Effector memory CD8-positive, alpha-beta T cell (primary cell): Measurements from ENCODE around the gene NDUFAB1.
"Not testable (repeated sequence)": the region's sequence is repeated elsewhere in the genome, so short reads cannot be mapped to it uniquely, and the experiment has no call there.

ENCODE experiments used
- ATAC-seq: fragments of 150-1000 bp; cut with Tn5 transposase; replicated peaks from 2 replicates; pipeline ENCODE4 v1.10.0; 2021; ENCODE audit warnings: mild to moderate bottlenecking, moderate library complexity
- DNase-seq, 3 experiments: peaks; one replicate each; pipeline ENCODE4 v3.0.0; 2021
- H3K27ac Mint-ChIP-seq, 2 donors: one replicate each; pipeline ENCODE4 v1.8.0; 2022; ENCODE audit warnings: mild to moderate bottlenecking in 2 of 2, mixed read lengths in 2 of 2, moderate library complexity in 2 of 2
- H3K27me3 Mint-ChIP-seq, 2 donors: one replicate each; pipeline ENCODE4 v1.8.0; 2022; ENCODE audit warnings: mixed read lengths in 2 of 2
- H3K36me3 Mint-ChIP-seq: one replicate; pipeline ENCODE4 v1.8.0; 2022; ENCODE audit warnings: mild to moderate bottlenecking, moderate library complexity, mixed read lengths; ENCODE audit not compliant: insufficient read depth
- H3K4me1 Mint-ChIP-seq, 2 donors: one replicate each; pipeline ENCODE4 v1.8.0; 2022; ENCODE audit warnings: low read depth in 2 of 2, mixed read lengths in 2 of 2
- H3K4me3 Mint-ChIP-seq, 2 donors: one replicate each; pipeline ENCODE4 v1.8.0; 2022; ENCODE audit warnings: mild to moderate bottlenecking in 2 of 2, mixed read lengths in 2 of 2, moderate library complexity in 2 of 2
- H3K9me3 Mint-ChIP-seq, 2 donors: one replicate each; pipeline ENCODE4 v1.8.0; 2022; ENCODE audit warnings: mixed read lengths in 2 of 2

NDUFAB1 gene

GRCh38 chr16:23556881-23557778 is 39.0 kb downstream of the NDUFAB1 start, which contains the start of the genes EARS2 and UBFD1:
Gene EARS2, minus strand, starts transcription at chr16:23557350. Its CDS starts 7 bp downstream, at chr16:23557343.
Gene UBFD1, plus strand, starts transcription at chr16:23557727. Its CDS starts 16 bp downstream, at chr16:23557743.
- DNase-seq = peak; percentile 93 to 96 (median 94)
- H3K4me1 Mint-ChIP-seq = peaks cover 11 to 22% of the 10 kb centered on the region in 2 donors
- H3K4me3 Mint-ChIP-seq = peak within 1 kb of the TSS; percentile 96
- H3K9me3 Mint-ChIP-seq = no peaks in the 10 kb centered on the region
- no peaks in the 10 kb centered on the region for H3K27me3 Mint-ChIP-seq
- peak; percentile 89 for ATAC-seq
- H3K36me3 Mint-ChIP-seq = peaks cover 42% of the 10 kb centered on the region
- peak within 1 kb of the TSS; percentile 97 for H3K27ac Mint-ChIP-seq

- DNase-seq (no peak), ATAC-seq (no peak)
- Mint-ChIP-seq H3K9me3 (no peaks in the 10 kb centered on the region), H3K36me3 (peaks cover 54% of the 10 kb centered on the region), H3K27me3 (no peaks in the 10 kb centered on the region), H3K4me1 (peaks cover 7 to 14% of the 10 kb centered on the region in 2 donors), H3K27ac (no peak overlapping the region), H3K4me3 (no peak overlapping the region)
These were observed 41.6 kb downstream of the NDUFAB1 start for GRCh38 chr16:23554536-23554935.

GRCh38 chr16:23552161-23552560 is 44.0 kb downstream of the NDUFAB1 start:
- Mint-ChIP-seq H3K27me3 (no peaks in the 10 kb centered on the region), H3K9me3 (no peaks in the 10 kb centered on the region), H3K4me3 (no peak overlapping the region), H3K27ac (no peak overlapping the region), H3K4me1 (peaks cover 7 to 8% of the 10 kb centered on the region in 2 donors), H3K36me3 (peaks cover 47% of the 10 kb centered on the region)
- ATAC-seq (no peak), DNase-seq (no peak)

- DNase-seq (no peak), ATAC-seq (no peak)
- H3K4me3 Mint-ChIP-seq = no peak overlapping the region
- no peaks in the 10 kb centered on the region for H3K4me1 Mint-ChIP-seq
- H3K9me3 Mint-ChIP-seq = no peaks in the 10 kb centered on the region
- no peak overlapping the region for H3K27ac Mint-ChIP-seq
- no peaks in the 10 kb centered on the region for H3K27me3 Mint-ChIP-seq
- H3K36me3 Mint-ChIP-seq = peaks cover 42% of the 10 kb centered on the region
These were observed 46.2 kb downstream of the NDUFAB1 start for GRCh38 chr16:23549938-23550337.

- no peak for ATAC-seq
- peaks cover 46% of the 10 kb centered on the region for H3K36me3 Mint-ChIP-seq
- no peaks in the 10 kb centered on the region for H3K4me1 Mint-ChIP-seq
- no peak overlapping the region for H3K4me3 Mint-ChIP-seq
- no peak for DNase-seq
- no peak overlapping the region for H3K27ac Mint-ChIP-seq
- no peaks in the 10 kb centered on the region for H3K27me3 Mint-ChIP-seq
- H3K9me3 Mint-ChIP-seq = no peaks in the 10 kb centered on the region
These were observed 51.7 kb downstream of the NDUFAB1 start for GRCh38 chr16:23544436-23544835.

- not testable (repeated sequence) for H3K4me3 Mint-ChIP-seq, H3K9me3 Mint-ChIP-seq, ATAC-seq, H3K4me1 Mint-ChIP-seq, H3K27me3 Mint-ChIP-seq, DNase-seq
- H3K36me3 Mint-ChIP-seq = peaks cover 54% of the 10 kb centered on the region
- peak overlapping the region in 1 of 2 donors; percentile 25 for H3K27ac Mint-ChIP-seq
These were observed 55.3 kb downstream of the NDUFAB1 start for GRCh38 chr16:23540817-23541178.

- ATAC-seq (no peak), DNase-seq (no peak)
- no peak overlapping the region for H3K4me3 Mint-ChIP-seq
- no peaks in the 10 kb centered on the region for H3K4me1 Mint-ChIP-seq
- peaks cover 54% of the 10 kb centered on the region for H3K36me3 Mint-ChIP-seq
- H3K27ac Mint-ChIP-seq = no peak overlapping the region
- H3K9me3 Mint-ChIP-seq = no peaks in the 10 kb centered on the region
- H3K27me3 Mint-ChIP-seq = no peaks in the 10 kb centered on the region
These were observed 55.9 kb downstream of the NDUFAB1 start for GRCh38 chr16:23539984-23540816.

- Mint-ChIP-seq H3K36me3 (peaks cover 59% of the 10 kb centered on the region), H3K4me3 (no peak overlapping the region), H3K27ac (no peak overlapping the region)
These were observed 57.2 kb downstream of the NDUFAB1 start for GRCh38 chr16:23538919-23539278.

GRCh38 chr16:23537390-23537789 is 58.7 kb downstream of the NDUFAB1 start:
- Mint-ChIP-seq H3K4me3 (no peak overlapping the region), H3K4me1 (no peaks in the 10 kb centered on the region), H3K36me3 (peaks cover 54% of the 10 kb centered on the region), H3K27me3 (no peaks in the 10 kb centered on the region), H3K27ac (no peak overlapping the region), H3K9me3 (no peaks in the 10 kb centered on the region)
- ATAC-seq (no peak), DNase-seq (no peak)

More at GRCh38 chr16:23538919-23539278, 57.2 kb downstream of the NDUFAB1 start:
- DNase-seq (no peak), ATAC-seq (no peak)
- no peaks in the 10 kb centered on the region for H3K27me3 Mint-ChIP-seq
- H3K9me3 Mint-ChIP-seq = no peaks in the 10 kb centered on the region
- H3K4me1 Mint-ChIP-seq = no peaks in the 10 kb centered on the region

GRCh38 chr16:23535901-23536300 is 60.2 kb downstream of the NDUFAB1 start:
- Mint-ChIP-seq H3K36me3 (peaks cover 52% of the 10 kb centered on the region), H3K4me3 (no peak overlapping the region), H3K9me3 (no peaks in the 10 kb centered on the region), H3K27ac (no peak overlapping the region), H3K4me1 (no peaks in the 10 kb centered on the region), H3K27me3 (no peaks in the 10 kb centered on the region)
- ATAC-seq (no peak), DNase-seq (no peak)

- H3K27me3 Mint-ChIP-seq = no peaks in the 10 kb centered on the region
- no peaks in the 10 kb centered on the region for H3K9me3 Mint-ChIP-seq
- DNase-seq = no peak
- no peak for ATAC-seq
- peaks cover 53% of the 10 kb centered on the region for H3K36me3 Mint-ChIP-seq
- H3K4me3 Mint-ChIP-seq = no peak overlapping the region
- H3K27ac Mint-ChIP-seq = no peak overlapping the region
- H3K4me1 Mint-ChIP-seq = no peaks in the 10 kb centered on the region
These were observed 61.0 kb downstream of the NDUFAB1 start for GRCh38 chr16:23534868-23535860.

- ATAC-seq = no peak
- Mint-ChIP-seq H3K27ac (no peak overlapping the region), H3K27me3 (no peaks in the 10 kb centered on the region), H3K4me1 (no peaks in the 10 kb centered on the region), H3K4me3 (no peak overlapping the region), H3K9me3 (no peaks in the 10 kb centered on the region), H3K36me3 (peaks cover 47% of the 10 kb centered on the region)
- DNase-seq = no peak
These were observed 63.7 kb downstream of the NDUFAB1 start for GRCh38 chr16:23532448-23532847.
